K562 (cell line): ENCODE data around the gene ERN1. TPM values are rescaled to one million over a fixed set of nuclear protein-coding genes. Genes with fewer than 3 reads are reported as not detected.
A peak's percentile ranks its signal among the peaks of the same experiment; 100 is the strongest.

ENCODE experiments used
- CGGBP1 ChIP-seq: fragments of 250-450 bp; sonication (Bioruptor Pico); IDR thresholded peaks from 2 replicates; pipeline ENCODE4 v1.9.0; 2021; ENCODE audit warnings: mild to moderate bottlenecking
- CREB1 ChIP-seq, 2 experiments: sonication (generic) in 1 of 2; formaldehyde crosslinking in 1 of 2; IDR thresholded peaks; 2 replicates each; pipeline versions ENCODE4 v1.6.1 to v1.8.0; 2012 to 2022; ENCODE audit warnings: inconsistent platforms in 1 of 2, mild to moderate bottlenecking in 1 of 2, missing genetic modification reagents in 1 of 2, moderate library complexity in 1 of 2
- CREB3 ChIP-seq: fragments of 450-650 bp; conservative IDR thresholded peaks from 2 replicates; pipeline ENCODE4 v1.6.1; 2016; ENCODE audit warnings: missing genetic modification characterization, low read depth, mild to moderate bottlenecking, missing compliant biosample characterization, moderate library complexity
- MAFF ChIP-seq: IDR thresholded peaks from 2 replicates; pipeline ENCODE4 v1.6.1; 2012; ENCODE audit warnings: low read length, improper control_type of control experiment
- MEF2D ChIP-seq: conservative IDR thresholded peaks from 2 replicates; pipeline ENCODE4 v1.6.1; 2016; ENCODE audit warnings: low read depth, missing genetic modification characterization, missing compliant biosample characterization
- MYC ChIP-seq, 2 experiments: fragments of 250-450 bp in 1 of 2; sonication (Bioruptor Pico) in 1 of 2; IDR thresholded peaks; 2 replicates each; pipeline versions ENCODE4 v1.5.1 to v1.6.1; 2012 to 2021; ENCODE audit warnings: low read depth in 2 of 2, borderline replicate concordance in 1 of 2, improper control_type of control experiment in 1 of 2, low read length in 1 of 2, mild to moderate bottlenecking in 1 of 2, moderate library complexity in 1 of 2
- NFXL1 ChIP-seq: fragments of 450-650 bp; formaldehyde crosslinking; IDR thresholded peaks from 2 replicates; pipeline ENCODE4 v1.4.0; 2021; ENCODE audit warnings: mild to moderate bottlenecking
- PHF21A ChIP-seq: fragments of 450-650 bp; IDR thresholded peaks from 2 replicates; pipeline ENCODE4 v1.6.1; 2017; ENCODE audit warnings: low read depth, borderline replicate concordance
- RNF2 ChIP-seq: sonication (generic); IDR thresholded peaks from 2 replicates; pipeline ENCODE4 v1.6.1; 2016
- SAP30 ChIP-seq: fragments of 200-600 bp; sonication (generic); IDR thresholded peaks from 2 replicates; pipeline ENCODE4 v1.6.1; 2012; ENCODE audit warnings: borderline replicate concordance, low read depth, mild to moderate bottlenecking, moderate library complexity, low read length, control low read depth, inconsistent platforms; ENCODE audit not compliant: insufficient read depth, poor library complexity, severe bottlenecking
- TAF1 ChIP-seq: IDR thresholded peaks from 2 replicates; pipeline ENCODE4 v1.6.1; 2011; ENCODE audit warnings: mild to moderate bottlenecking, low read length, moderate library complexity; ENCODE audit not compliant: insufficient read depth, control insufficient read depth, severe bottlenecking; ENCODE audit errors: extremely low read depth
- TCF7 ChIP-seq: sonication (generic); IDR thresholded peaks from 2 replicates; pipeline ENCODE4 v1.6.1; 2016; ENCODE audit warnings: antibody characterized with exemption, borderline replicate concordance
- THRB ChIP-seq: fragments of 450-650 bp; formaldehyde crosslinking; conservative IDR thresholded peaks from 2 replicates; pipeline ENCODE4 v1.4.0; 2022; ENCODE audit warnings: mild to moderate bottlenecking, missing genetic modification characterization
- TRIM25 ChIP-seq: fragments of 450-650 bp; IDR thresholded peaks from 2 replicates; pipeline ENCODE4 v1.7.0; 2016; ENCODE audit warnings: borderline replicate concordance
- ZBTB2 ChIP-seq: fragments of 450-650 bp; IDR thresholded peaks from 2 replicates; pipeline ENCODE4 v1.6.1; 2016; ENCODE audit warnings: antibody characterized with exemption
- ZFX ChIP-seq: sonication (generic); formaldehyde crosslinking; IDR thresholded peaks from 2 replicates; pipeline ENCODE4 v1.8.0; 2022; ENCODE audit warnings: mild to moderate bottlenecking, missing genetic modification reagents, moderate library complexity
- ZNF518B ChIP-seq: fragments of 250-450 bp; sonication (Bioruptor Pico); IDR thresholded peaks from 2 replicates; pipeline ENCODE4 v1.5.0; 2021; ENCODE audit warnings: mild to moderate bottlenecking, moderate library complexity
- polyA plus RNA-seq, 8 experiments: library from polyadenylated mRNA; depleted of rRNA in 4 of 8; stranded (reverse) in 5 of 8; unstranded in 3 of 8; fragments of >200 nt; fragmentation: Nextera tagmentation in 2 of 8; fragmentation: Illumina TruSeq in 1 of 8; extraction: Ambion mirVana in 2 of 8; extraction: Trizol in 1 of 8; gene quantifications; 2 replicates each; pipeline versions ENCODE4 v1.2.1 to v1.2.3, GENCODE V29; 2011 to 2014; ENCODE audit warnings: inconsistent platforms in 1 of 8, missing spikeins in 1 of 8
- total RNA-seq, 7 experiments: library from RNA; depleted of rRNA in 6 of 7; stranded (reverse); fragments of >200 nt in 6 of 7; fragmentation: Illumina TruSeq in 2 of 7; extraction: Trizol in 2 of 7; gene quantifications; 2 replicates each; pipeline versions ENCODE4 v1.2.1 to v1.2.3, GENCODE V29; 2011 to 2021; ENCODE audit warnings: low replicate concordance in 1 of 7

Gene ERN1
- total and polyA plus RNA-seq, 9 of the 15 experiments (the other 6 are each of a cell fraction or from before 2014, with no cell fraction given): 2.1 to 22.5 (median 7.3) TPM

- TF ChIP-seq ZFX (CRISPR knock-in tag): peak; percentile 54
- TF ChIP-seq THRB (CRISPR knock-in tag): no peak
- no peak for TF ChIP-seq TAF1
- no peak for TF ChIP-seq CGGBP1
- no peak; the same call in 1 of the 2 replicates for TF ChIP-seq RNF2
- no peak for TF ChIP-seq PHF21A
- no peak for TF ChIP-seq TCF7
- TF ChIP-seq TRIM25: no peak
- TF ChIP-seq ZNF518B: no peak
- TF ChIP-seq MYC (IDR thresholded peaks at IDR 0.05; ENCODE audit: low read depth, low read length): peak; percentile 60
- TF ChIP-seq MYC (CRISPR knock-in tag; IDR thresholded peaks at IDR 0.05; ENCODE audit: borderline replicate concordance, low read depth): no peak
- TF ChIP-seq ZBTB2: peak; percentile 69; the same call in 1 of the 2 replicates
- TF ChIP-seq MAFF: peak; percentile 79
- no peak for TF ChIP-seq SAP30
- no peak for TF ChIP-seq NFXL1 (CRISPR knock-in tag)
- peak; percentile 67; the same call in 1 of the 2 replicates for TF ChIP-seq MEF2D (tag)
- peak; percentile 66; the same call in 1 of the 2 replicates for TF ChIP-seq CREB3
- TF ChIP-seq CREB1 (IDR thresholded peaks at IDR 0.05): peak; percentile 88
- TF ChIP-seq CREB1 (CRISPR knock-in tag; IDR thresholded peaks at IDR 0.05): peak; percentile 88
Observed at GRCh38 chr17:64024215-64024654, 105.7 kb downstream of the ERN1 start (continued).
